GM19193 (cell line): ENCODE measurements around the gene ZDHHC3.

Experiments
- POLR2A ChIP-seq: IDR thresholded peaks from 4 replicates; pipeline ENCODE4 v1.6.1; 2011; ENCODE audit not compliant: insufficient read depth, insufficient read length; ENCODE audit errors: extremely low read depth

ZDHHC3 gene

DNA sequence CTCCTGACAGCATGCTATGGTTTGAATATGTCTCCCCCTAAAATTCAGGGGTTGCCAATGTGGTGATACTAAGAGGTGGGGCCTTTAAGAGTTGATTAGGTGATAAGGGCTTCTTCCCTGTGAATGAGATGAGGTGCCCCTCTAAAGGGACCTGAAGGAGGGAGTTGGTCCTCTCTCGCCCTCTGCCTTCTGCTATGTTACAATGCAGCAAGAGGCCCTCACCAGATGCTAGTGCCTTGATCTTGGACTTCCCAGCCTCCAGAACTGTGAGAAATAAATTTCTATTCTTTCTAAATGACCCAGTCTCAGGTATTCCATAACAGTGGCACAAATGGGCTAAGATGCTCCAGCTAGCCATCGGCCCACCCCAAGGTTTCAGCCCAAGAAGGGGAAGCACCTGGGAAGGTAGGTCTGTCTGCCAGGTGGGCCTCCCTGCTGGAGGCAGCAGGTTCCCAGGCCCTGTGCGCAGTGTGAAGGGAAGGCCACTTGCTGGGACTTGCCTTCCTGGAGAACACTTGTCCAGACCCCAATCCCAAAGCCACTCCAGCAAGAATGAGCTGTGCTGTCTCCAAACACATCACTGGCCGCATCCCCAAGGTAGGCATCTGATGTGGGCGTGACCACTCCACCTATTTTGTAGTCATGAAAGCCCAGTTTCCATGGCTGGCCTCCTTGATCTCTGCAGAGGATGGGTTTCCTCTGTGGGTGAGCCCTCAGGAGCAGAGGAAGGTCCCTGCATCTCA lies 92.6 kb downstream of the ZDHHC3 start:
- no peak for TF ChIP-seq POLR2A

DNA sequence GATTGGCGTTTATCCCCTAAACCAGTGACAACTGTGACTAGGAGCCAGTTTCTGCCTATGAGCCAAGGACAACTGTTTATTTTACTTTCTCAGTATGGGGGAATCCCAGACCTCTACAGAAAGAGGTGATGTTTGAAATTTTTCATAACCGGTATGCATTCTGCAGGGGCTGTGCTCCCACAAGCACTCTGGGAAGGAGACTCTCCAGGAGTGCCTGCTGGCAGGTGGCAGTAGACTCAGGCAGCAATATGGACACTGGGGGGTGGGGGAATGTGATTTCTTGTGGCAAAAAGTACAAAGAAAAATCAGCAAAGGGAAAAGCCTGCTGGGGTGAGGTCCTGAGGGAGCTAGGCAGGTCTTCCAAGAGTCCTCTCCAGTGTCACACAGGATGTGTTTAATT lies 95.7 kb downstream of the ZDHHC3 start:
- TF ChIP-seq POLR2A, result no peak

DNA sequence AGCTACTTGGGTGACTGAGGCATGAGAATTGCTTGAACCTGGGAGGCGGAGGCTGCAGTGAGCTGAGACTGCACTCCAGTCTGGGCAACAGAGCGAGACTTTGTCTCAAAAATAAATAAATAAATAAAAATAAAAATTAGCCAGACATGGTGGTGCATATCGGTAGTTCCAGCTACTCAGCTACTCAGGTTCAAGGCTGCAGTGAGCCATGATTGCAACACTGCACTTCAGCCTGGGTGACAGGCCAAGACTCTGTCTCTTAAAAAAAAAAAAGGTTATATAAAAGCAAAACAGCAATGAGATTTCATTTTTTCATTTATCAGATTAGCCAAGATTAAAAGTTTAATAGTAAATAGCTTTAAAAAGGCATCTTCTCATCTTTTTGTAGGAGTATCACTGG lies 98.6 kb downstream of the ZDHHC3 start:
- no peak for TF ChIP-seq POLR2A

DNA sequence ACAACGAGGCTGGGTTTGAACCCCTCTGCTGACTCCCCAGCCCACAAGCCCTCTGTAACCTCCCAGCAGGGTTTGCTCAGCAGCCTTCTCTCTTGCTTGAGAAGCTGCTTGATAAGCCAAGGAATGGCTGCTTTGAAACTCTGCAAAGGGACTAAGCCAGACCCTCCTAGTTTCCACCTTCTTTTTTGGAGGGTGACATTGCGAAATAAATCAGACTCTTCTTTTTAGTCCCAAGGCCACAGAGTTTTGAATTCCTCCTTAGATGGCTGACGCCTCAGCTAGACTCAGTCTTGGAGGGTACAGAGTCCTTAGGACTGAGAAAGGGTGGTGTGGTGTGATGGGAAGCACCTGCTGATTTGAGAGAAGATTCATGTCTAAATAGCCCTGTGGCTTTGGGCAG lies 100.4 kb downstream of the ZDHHC3 start:
- TF ChIP-seq POLR2A, result no peak
